ENCODE data around the gene SWT1. TPM values are rescaled to one million over a fixed set of nuclear protein-coding genes. Genes with fewer than 3 reads are reported as not detected.

The SWT1 gene
- total and polyA plus RNA-seq, 2 of the 13 experiments (the other 11 are each of a cell fraction or from before 2014, with no cell fraction given): 1.7 to 2.5 TPM

- peak; percentile 63 for TF ChIP-seq ZFX (CRISPR knock-in tag; IDR thresholded peaks at IDR 0.05; ENCODE audit: low read depth)
- no peak for TF ChIP-seq RERE (CRISPR knock-in tag; IDR thresholded peaks at IDR 0.05; ENCODE audit: low read depth)
- peak; percentile 50; the same call in 1 of the 2 replicates for TF ChIP-seq RBFOX2 (IDR thresholded peaks at IDR 0.05; ENCODE audit: low read depth, low read length)
- no peak for TF ChIP-seq SMAD3 (CRISPR knock-in tag; IDR thresholded peaks at IDR 0.05)
- TF ChIP-seq SOX5 (CRISPR knock-in tag; IDR thresholded peaks at IDR 0.05; ENCODE audit: borderline replicate concordance): no peak
- TF ChIP-seq ZBTB46 (CRISPR knock-in tag; IDR thresholded peaks at IDR 0.05; ENCODE audit: borderline replicate concordance): no peak
- TF ChIP-seq MBD4 (IDR thresholded peaks at IDR 0.05; ENCODE audit: borderline replicate concordance, low read length): no peak
- TF ChIP-seq NCOA2 (CRISPR knock-in tag; IDR thresholded peaks at IDR 0.05): no peak
- TF ChIP-seq BATF2 (CRISPR knock-in tag; IDR thresholded peaks at IDR 0.05): 0 out of 2 replicates have a peak, but pooled peaks have one; percentile 25
- peak; percentile 82 for TF ChIP-seq YY1 (IDR thresholded peaks at IDR 0.05; ENCODE audit: insufficient read depth, insufficient replicate concordance, low read depth, low read length)
These were observed 596 bp upstream of the SWT1 start (continued) for GRCh38 chr1:185156288-185156853.

All from HepG2 (cell line).